Heart left ventricle (tissue), 13 donors: ENCODE data around the gene RNASE12.
"Not testable (repeated sequence)": the region's sequence is repeated elsewhere in the genome, so short reads cannot be mapped to it uniquely, and the experiment has no call there.

ENCODE experiments used
- CTCF ChIP-seq, 12 donors: fragments of 200-600 bp; sonication (generic) in 4 of 12; IDR thresholded peaks; one replicate each; pipeline versions ENCODE4 v1.5.0 to v1.8.0; 2018 to 2022; ENCODE audit warnings: antibody characterized with exemption in 12 of 12, mild to moderate bottlenecking in 5 of 12
- POLR2A ChIP-seq, 2 donors: fragments of 450-650 bp; IDR thresholded peaks; one replicate each; pipeline ENCODE4 v1.6.1; 2017; ENCODE audit warnings: antibody characterized with exemption in 2 of 2, mild to moderate bottlenecking in 2 of 2, moderate library complexity in 2 of 2
- donor health status: ischemic (EF 13 %, LVEDD 7.1; RV severe dilation, severe dysfunction).
- donor health status: DM: no; HTN: yes; CAD: no.
- donor health status: DM: no; HTN: no; CAD: no.
- donor health status: ischemic (EF 25% LVEDD 6.9; RV normal size, moderate dysfunction).
- donor health status: ischemic (EF 25% LVEDD 5.7; RV mildly dilated, moderate dysfunction).
- donor health status: ischemic (EF 35%, LVEDD 5.7; RV mildly dilated, moderate dysfunction).
- donor health status: nonischemic (EF 11% LVEDD 7.7; RV severe dilation, severe dysfunction).
- donor health status: DM: yes; HTN: yes; CAD: no.
- donor health status: PGD.
- donor health status: ischemic (EF 29% LVEDD 5.4; RV normal size, mild dysfunction).
- donor health status: nonischemic (EF 23%, LVEDD 6.1; RV moderate dilation, normal function).

DNA sequence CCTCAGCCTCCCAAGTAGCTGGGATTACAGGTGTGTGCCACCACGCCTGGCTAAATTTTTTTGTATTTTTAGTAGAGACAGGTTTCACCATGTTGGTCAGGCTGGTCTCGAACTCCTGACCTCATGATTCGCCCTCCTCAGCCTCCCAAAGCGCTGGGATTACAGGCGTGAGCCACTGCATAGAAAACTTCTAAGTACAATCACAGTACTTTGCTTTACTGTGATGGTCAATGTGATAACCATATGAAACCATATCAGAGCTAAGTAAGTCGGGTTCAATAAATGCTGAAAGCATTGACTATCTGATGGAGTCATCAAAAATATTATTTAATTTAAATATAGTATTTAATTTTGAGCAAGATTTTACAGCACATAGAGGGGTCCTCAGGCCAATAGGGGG is 28.5 kb upstream of the RNASE12 start:
- not testable (repeated sequence) for TF ChIP-seq CTCF, POLR2A (IDR thresholded peaks at IDR 0.05)
